ENCODE data around the gene TLX2.

The TLX2 gene

GRCh38 chr2:74512744-74513604 lies 1.3 kb upstream of the TLX2 start:
- no peak overlapping the region for H3K4me3 ChIP-seq (ENCODE audit: low read length)
- no peak for TF ChIP-seq ZNF274 (IDR thresholded peaks at IDR 0.05; ENCODE audit: low read depth, low read length)

GRCh38 chr2:74513605-74514367 lies 464 bp upstream of the TLX2 start:
- TF ChIP-seq ZNF274 (IDR thresholded peaks at IDR 0.05; ENCODE audit: low read depth, low read length) = no peak
- no peak overlapping the region for H3K4me3 ChIP-seq (ENCODE audit: low read length)

GRCh38 chr2:74515271-74515980 lies 1.2 kb downstream of the TLX2 start:
- H3K4me3 ChIP-seq (ENCODE audit: low read length) = peak overlapping the region; percentile 1; the same call in 1 of the 2 replicates

GRCh38 chr2:74515981-74516633 lies 1.9 kb downstream of the TLX2 start:
- TF ChIP-seq ZNF274 (IDR thresholded peaks at IDR 0.05; ENCODE audit: low read depth, low read length) = no peak
- peak overlapping the region; percentile 1; the same call in 1 of the 2 replicates for H3K4me3 ChIP-seq (ENCODE audit: low read length)

More at GRCh38 chr2:74515271-74515980, 1.2 kb downstream of the TLX2 start:
- no peak for TF ChIP-seq ZNF274 (IDR thresholded peaks at IDR 0.05; ENCODE audit: low read depth, low read length)

- TF ChIP-seq ZNF274 (IDR thresholded peaks at IDR 0.05; ENCODE audit: low read depth, low read length) = no peak
- no peak overlapping the region; the same call in 1 of the 2 replicates for H3K4me3 ChIP-seq (ENCODE audit: low read length)
Measured at GRCh38 chr2:74516650-74517049, 2.4 kb downstream of the TLX2 start.

- no peak for TF ChIP-seq ZNF274 (IDR thresholded peaks at IDR 0.05; ENCODE audit: low read depth, low read length)
- H3K4me3 ChIP-seq (ENCODE audit: low read length) = no peak overlapping the region
Measured at GRCh38 chr2:74522516-74522915, 8.3 kb downstream of the TLX2 start.

GRCh38 chr2:74524005-74524404 lies 9.8 kb downstream of the TLX2 start:
- no peak overlapping the region for H3K4me3 ChIP-seq (ENCODE audit: low read length)
- no peak for TF ChIP-seq ZNF274 (IDR thresholded peaks at IDR 0.05; ENCODE audit: low read depth, low read length)

GRCh38 chr2:74524955-74525716 lies 10.9 kb downstream of the TLX2 start:
- no peak overlapping the region for H3K4me3 ChIP-seq (ENCODE audit: low read length)
- no peak for TF ChIP-seq ZNF274 (IDR thresholded peaks at IDR 0.05; ENCODE audit: low read depth, low read length)

- no peak for TF ChIP-seq ZNF274 (IDR thresholded peaks at IDR 0.05; ENCODE audit: low read depth, low read length)
- no peak within 1 kb of the TSS for H3K4me3 ChIP-seq (ENCODE audit: low read length)
Measured at GRCh38 chr2:74525717-74526648, 11.7 kb downstream of the TLX2 start, which contains the start of gene DQX1. DQX1 (minus strand) TSS chr2:74526231; CDS start chr2:74525729, 502 bp downstream.

- no peak overlapping the region for H3K4me3 ChIP-seq (ENCODE audit: low read length)
- no peak for TF ChIP-seq ZNF274 (IDR thresholded peaks at IDR 0.05; ENCODE audit: low read depth, low read length)
Measured at GRCh38 chr2:74526649-74527230, 12.5 kb downstream of the TLX2 start.

- TF ChIP-seq ZNF274 (IDR thresholded peaks at IDR 0.05; ENCODE audit: low read depth, low read length) = no peak
- H3K4me3 ChIP-seq (ENCODE audit: low read length) = no peak overlapping the region
Measured at GRCh38 chr2:74527741-74528140, 13.5 kb downstream of the TLX2 start.
